ENCODE measurements around the gene TNNI2. TPM values are rescaled to one million over a fixed set of nuclear protein-coding genes. Genes with fewer than 3 reads are reported as not detected.
A peak's percentile ranks its signal among the peaks of the same experiment; 100 is the strongest.

The TNNI2 gene
- total and polyA plus RNA-seq, 4 donors, result 0.22 to 0.28 TPM; not detected in 2

DNA sequence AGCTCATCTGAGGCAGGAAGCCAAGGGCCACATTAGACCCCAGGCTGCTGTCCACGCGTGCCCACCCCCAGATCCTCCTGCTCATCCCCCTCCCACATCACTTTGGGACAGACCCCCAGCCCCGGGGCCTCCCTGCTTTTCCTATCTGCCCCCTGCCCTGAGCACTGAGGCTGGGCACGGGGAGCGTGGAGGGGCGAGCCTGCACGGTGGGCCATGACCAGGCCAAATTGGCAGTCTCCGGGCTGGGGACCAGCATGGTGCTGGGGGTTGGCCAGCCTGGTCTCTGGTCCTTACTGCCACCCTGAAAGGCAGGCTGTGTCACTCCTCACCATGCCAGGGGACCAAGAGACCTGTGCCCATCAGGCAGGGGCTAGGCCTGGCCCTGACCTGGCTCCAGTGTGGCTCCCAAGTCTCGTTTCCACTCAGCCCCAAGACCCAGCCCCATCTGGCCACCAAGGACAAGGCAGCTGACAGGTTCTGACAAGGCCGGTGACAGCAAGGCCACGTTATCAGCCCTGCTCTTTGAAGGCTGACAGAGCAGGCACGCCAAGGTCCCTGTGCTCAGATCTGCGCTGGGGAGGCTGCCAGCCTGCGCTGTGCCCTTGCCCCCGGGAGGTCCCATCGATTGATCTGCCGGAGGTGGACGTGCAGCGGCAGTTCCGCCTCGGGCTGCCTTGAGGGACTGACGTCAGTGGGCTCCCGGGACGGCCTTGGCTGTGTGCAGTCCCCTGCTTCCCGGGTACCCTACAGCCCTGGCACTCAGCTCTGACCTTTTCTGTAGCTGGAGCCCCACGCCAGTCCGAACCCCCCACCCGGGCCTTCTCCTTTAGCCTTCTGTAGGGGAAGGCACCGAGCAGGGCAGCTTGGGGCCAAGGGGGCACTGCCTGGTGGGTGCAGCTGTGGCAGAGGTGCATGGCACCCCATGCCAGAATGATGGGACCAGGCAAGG lies 3.6 kb downstream of the TNNI2 start:
- Histone ChIP-seq H3K9ac (ENCODE audit: low read depth in 1 of 2, low read length in 2 of 2) (no peak overlapping the region), H3K9me3 (ENCODE audit: control insufficient read depth in 4 of 4, low read length in 3 of 4) (no peaks in the 10 kb centered on the region), H3K27me3 (ENCODE audit: control insufficient read depth in 4 of 4, insufficient read depth in 4 of 4, low read length in 3 of 4) (no peaks in the 10 kb centered on the region), H3K27ac (ENCODE audit: low read depth in 1 of 2, low read length in 2 of 2) (no peak overlapping the region), H3K4me1 (ENCODE audit: control insufficient read depth in 4 of 4, insufficient read depth in 4 of 4, low read length in 3 of 4) (peaks cover 0 to 6% (median 3%) of the 10 kb centered on the region in 4 donors), H3K4me3 (ENCODE audit: low read depth in 1 of 3, low read length in 3 of 3) (no peak overlapping the region), H3K36me3 (ENCODE audit: control insufficient read depth in 4 of 4, insufficient read depth in 3 of 4, low read depth in 1 of 4, low read length in 3 of 4) (no peaks in the 10 kb centered on the region)
- 70% methylated on average over 29 of the region's 29 CpGs for WGBS
- TF ChIP-seq NR2F2 (IDR thresholded peaks at IDR 0.05) (peak; percentile 35), SP1 (IDR thresholded peaks at IDR 0.05) (no peak)
- peak; percentile 64 for DNase-seq (ENCODE audit: low spot score)

DNA sequence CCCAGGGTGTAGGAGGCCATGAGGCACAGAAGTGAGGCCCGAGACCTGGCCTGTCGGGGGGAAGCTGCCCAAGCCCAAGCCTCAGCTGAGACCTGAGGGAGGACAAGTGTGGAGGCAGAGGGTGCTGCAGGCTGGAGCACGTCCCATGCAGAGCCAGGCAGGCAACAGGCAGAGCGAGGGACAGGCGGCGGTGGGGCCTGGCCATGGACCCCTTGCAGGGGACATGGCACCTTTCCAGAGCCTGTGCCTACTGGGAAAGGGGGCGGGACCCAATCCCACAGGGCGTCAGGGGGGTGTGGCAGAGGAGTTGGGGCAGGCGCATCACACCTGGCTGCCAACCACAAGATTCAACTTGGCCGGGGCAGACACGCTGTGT lies 4.3 kb downstream of the TNNI2 start:
- Histone ChIP-seq H3K9ac (ENCODE audit: low read depth in 1 of 2, low read length in 2 of 2) (no peak overlapping the region), H3K27ac (ENCODE audit: low read depth in 1 of 2, low read length in 2 of 2) (no peak overlapping the region), H3K27me3 (ENCODE audit: control insufficient read depth in 4 of 4, insufficient read depth in 4 of 4, low read length in 3 of 4) (no peaks in the 10 kb centered on the region), H3K4me3 (ENCODE audit: low read depth in 1 of 3, low read length in 3 of 3) (no peak overlapping the region), H3K36me3 (ENCODE audit: control insufficient read depth in 4 of 4, insufficient read depth in 3 of 4, low read depth in 1 of 4, low read length in 3 of 4) (no peaks in the 10 kb centered on the region), H3K4me1 (ENCODE audit: control insufficient read depth in 4 of 4, insufficient read depth in 4 of 4, low read length in 3 of 4) (peaks cover 0 to 6% (median 3%) of the 10 kb centered on the region in 4 donors), H3K9me3 (ENCODE audit: control insufficient read depth in 4 of 4, low read length in 3 of 4) (no peaks in the 10 kb centered on the region)
- 85% methylated on average over 11 of the region's 11 CpGs for WGBS
- TF ChIP-seq, protein P1, sequence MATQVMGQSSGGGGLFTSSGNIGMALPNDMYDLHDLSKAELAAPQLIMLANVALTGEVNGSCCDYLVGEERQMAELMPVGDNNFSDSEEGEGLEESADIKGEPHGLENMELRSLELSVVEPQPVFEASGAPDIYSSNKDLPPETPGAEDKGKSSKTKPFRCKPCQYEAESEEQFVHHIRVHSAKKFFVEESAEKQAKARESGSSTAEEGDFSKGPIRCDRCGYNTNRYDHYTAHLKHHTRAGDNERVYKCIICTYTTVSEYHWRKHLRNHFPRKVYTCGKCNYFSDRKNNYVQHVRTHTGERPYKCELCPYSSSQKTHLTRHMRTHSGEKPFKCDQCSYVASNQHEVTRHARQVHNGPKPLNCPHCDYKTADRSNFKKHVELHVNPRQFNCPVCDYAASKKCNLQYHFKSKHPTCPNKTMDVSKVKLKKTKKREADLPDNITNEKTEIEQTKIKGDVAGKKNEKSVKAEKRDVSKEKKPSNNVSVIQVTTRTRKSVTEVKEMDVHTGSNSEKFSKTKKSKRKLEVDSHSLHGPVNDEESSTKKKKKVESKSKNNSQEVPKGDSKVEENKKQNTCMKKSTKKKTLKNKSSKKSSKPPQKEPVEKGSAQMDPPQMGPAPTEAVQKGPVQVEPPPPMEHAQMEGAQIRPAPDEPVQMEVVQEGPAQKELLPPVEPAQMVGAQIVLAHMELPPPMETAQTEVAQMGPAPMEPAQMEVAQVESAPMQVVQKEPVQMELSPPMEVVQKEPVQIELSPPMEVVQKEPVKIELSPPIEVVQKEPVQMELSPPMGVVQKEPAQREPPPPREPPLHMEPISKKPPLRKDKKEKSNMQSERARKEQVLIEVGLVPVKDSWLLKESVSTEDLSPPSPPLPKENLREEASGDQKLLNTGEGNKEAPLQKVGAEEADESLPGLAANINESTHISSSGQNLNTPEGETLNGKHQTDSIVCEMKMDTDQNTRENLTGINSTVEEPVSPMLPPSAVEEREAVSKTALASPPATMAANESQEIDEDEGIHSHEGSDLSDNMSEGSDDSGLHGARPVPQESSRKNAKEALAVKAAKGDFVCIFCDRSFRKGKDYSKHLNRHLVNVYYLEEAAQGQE (IDR thresholded peaks at IDR 0.05), result no peak
- TF ChIP-seq SP1 (IDR thresholded peaks at IDR 0.05) (no peak), HNF4A (conservative IDR thresholded peaks at IDR 0.05) (no peak), FOXA1 (IDR thresholded peaks at IDR 0.05) (no peak), YY1 (IDR thresholded peaks at IDR 0.05) (no peak), FOXA2 (IDR thresholded peaks at IDR 0.05) (no peak), GABPA (IDR thresholded peaks at IDR 0.05 in 1 of 2, conservative IDR thresholded peaks at IDR 0.05 in 1 of 2) (no peak), TAF1 (conservative IDR thresholded peaks at IDR 0.05) (no peak), EGR1 (IDR thresholded peaks at IDR 0.05; ENCODE audit: low read depth in 2 of 2) (no peak), JUND (IDR thresholded peaks at IDR 0.05) (no peak), RAD21 (IDR thresholded peaks at IDR 0.05) (no peak)
- TF ChIP-seq, protein P2, sequence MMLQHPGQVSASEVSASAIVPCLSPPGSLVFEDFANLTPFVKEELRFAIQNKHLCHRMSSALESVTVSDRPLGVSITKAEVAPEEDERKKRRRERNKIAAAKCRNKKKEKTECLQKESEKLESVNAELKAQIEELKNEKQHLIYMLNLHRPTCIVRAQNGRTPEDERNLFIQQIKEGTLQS (IDR thresholded peaks at IDR 0.05), result no peak
- TF ChIP-seq, protein P3, sequence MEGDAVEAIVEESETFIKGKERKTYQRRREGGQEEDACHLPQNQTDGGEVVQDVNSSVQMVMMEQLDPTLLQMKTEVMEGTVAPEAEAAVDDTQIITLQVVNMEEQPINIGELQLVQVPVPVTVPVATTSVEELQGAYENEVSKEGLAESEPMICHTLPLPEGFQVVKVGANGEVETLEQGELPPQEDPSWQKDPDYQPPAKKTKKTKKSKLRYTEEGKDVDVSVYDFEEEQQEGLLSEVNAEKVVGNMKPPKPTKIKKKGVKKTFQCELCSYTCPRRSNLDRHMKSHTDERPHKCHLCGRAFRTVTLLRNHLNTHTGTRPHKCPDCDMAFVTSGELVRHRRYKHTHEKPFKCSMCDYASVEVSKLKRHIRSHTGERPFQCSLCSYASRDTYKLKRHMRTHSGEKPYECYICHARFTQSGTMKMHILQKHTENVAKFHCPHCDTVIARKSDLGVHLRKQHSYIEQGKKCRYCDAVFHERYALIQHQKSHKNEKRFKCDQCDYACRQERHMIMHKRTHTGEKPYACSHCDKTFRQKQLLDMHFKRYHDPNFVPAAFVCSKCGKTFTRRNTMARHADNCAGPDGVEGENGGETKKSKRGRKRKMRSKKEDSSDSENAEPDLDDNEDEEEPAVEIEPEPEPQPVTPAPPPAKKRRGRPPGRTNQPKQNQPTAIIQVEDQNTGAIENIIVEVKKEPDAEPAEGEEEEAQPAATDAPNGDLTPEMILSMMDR (IDR thresholded peaks at IDR 0.05; ENCODE audit: low read depth, low read length, missing input control), result no peak
- TF ChIP-seq, protein P4, sequence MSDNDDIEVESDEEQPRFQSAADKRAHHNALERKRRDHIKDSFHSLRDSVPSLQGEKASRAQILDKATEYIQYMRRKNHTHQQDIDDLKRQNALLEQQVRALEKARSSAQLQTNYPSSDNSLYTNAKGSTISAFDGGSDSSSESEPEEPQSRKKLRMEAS (IDR thresholded peaks at IDR 0.05), result no peak
- no peak for DNase-seq (ENCODE audit: low spot score)
